ENCODE results near the gene TLE1.
"Not testable (repeated sequence)": the region's sequence is repeated elsewhere in the genome, so short reads cannot be mapped to it uniquely, and the experiment has no call there.

Gene TLE1

DNA sequence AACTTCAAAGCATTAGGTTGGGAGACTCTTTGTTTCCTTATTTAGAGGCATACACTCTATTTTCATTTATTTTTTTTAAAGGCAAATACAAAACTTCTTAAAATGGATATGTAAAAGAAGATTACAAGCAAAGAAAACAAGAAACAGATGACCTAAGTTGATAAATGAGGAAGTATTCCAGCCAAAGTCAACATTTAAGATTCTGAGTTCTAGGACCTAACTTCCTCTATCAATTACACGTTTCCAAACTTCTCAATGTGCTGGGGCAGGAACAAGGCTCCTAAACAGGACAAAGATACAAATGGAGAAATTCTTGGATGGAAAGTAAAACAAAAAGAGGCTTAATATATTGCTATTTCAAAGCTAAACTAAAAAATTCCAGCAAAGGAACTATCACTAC lies 89.5 kb downstream of the TLE1 start:
- no peak for DNase-seq

DNA sequence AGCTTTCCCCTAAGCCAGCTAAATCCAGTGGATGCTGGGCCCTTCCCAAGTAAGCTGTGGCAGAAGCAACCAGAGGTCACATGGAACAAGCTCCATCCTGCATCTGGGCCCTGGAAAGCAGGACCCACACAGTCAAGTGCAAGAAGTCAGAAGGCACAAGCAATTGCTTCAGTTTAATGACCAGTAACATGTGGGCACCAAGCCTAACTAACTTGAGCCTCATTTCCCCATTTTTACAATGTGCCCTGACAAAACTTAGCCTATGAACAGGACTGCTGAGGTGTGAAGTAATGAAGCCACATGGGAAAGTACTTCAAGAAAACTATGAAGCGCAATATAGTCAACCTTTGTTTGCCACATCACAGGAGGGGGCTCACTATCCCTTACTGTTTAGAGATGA lies 90.5 kb downstream of the TLE1 start:
- DNase-seq: no peak

DNA sequence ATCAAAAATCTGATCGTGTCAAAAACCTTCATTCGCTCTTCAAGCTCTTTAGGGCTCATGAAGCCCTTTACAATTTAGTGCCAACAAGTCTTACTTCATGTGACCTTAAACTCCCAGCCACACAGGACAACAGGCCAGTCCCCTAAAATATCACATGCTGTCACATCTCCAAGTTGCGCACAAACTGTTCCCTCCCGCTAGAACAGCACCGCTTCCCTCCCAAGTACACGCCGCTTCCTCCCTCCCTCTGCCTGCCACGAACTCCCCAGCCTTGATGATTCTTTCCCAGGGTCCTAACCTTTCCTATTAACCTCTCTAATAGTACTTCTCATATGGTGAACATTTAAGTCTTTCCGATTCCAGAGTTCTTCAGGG lies 91.2 kb downstream of the TLE1 start:
- no peak for DNase-seq

DNA sequence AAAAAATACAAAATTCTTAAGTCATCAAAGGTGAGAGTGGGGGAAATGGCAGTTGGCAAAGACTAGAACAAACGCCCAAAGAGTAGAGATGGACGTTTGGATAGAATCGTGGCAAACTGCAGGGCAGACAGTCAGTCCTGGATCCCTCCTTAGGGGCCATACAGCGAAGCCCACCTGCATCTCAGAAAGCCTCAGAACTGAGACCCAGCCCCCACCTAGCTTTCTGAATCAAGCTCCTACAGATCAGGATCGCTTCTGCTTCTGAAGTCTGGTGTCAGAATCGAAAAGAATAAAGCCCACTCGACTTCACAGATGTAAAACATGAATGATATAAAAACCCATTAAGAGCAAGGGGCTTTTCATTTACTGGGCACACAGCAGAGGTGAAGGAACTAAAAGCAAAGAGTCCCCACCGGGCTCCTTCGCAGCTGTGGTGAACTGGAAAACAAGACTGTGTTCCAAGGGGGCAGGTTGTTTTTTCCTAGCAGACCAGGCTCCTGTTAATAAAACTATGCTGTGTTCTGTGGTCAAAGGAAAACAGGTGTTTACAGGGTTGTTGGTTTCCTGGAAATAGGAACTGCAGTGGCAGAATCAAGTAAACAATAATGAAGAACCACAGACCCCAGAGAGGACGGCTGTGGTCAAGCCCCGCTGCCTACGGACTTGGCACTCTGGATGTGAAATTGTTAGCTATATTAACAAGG lies 91.8 kb downstream of the TLE1 start:
- DNase-seq: no peak

DNA sequence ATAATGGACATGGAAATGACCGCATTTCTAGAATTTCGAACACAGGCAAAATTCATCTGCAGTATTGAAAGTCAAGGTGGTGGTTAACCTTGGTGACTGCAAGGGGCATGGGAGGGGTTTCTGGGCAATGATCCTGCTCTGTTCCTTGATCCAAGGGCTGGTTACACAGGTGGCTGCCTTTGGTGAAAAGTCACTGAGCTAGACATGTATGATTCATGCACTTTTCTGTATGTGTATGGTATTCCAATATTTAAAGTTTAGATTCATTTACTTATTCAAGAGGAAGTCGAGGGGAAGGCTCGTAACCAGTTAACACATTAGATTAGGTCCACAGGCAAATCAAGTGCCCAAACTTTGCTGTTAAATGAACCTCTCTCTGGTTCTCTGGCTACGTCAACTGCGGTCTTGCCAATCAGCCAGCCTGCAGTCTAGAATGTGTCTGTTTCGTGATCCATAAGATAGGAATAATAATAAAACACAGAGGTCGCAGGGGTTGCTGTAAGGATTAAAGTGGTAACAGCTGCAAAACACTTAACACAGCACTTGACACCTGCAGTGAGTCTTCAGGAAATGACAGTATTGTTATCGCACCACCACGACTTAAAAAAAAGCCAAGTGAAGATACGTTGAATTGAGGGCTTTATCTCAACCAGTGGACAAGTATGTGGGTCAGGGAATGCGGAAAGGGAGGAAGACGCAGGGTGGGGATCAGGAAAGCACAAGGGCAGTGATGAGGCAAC lies 92.5 kb downstream of the TLE1 start:
- peak; percentile 5 to 68 for DNase-seq

DNA sequence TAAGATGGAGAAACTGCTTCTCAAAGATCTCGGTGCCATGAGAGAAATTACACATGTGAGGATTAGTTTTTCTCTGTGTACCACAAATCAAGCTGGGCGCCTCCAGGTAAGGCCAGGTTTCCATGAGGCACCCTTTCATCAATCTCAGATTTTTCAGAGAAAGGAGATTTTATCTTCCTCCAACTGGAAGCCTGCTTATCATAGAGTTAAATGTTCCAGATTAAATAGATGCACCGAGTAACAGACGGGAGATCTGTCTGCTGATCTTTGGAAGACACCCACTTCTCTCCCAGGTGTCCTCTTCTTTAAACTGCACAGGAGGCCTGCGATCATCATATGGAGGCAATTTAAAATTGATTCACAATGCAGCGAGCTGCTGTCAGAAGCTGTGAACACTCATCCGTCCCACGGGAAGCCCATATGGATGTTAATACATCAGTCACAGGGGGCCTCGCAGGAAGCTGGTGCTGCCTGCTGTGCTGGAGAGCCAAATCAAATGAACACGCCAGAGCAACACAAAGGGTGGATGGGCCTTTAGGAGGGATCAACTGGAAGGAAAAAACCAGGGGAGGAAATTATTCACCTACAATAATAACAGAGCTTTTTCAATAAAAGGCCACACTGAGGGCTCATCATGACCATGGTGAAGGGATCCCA lies 93.3 kb downstream of the TLE1 start:
- peak; percentile 59 to 86 for DNase-seq

DNA sequence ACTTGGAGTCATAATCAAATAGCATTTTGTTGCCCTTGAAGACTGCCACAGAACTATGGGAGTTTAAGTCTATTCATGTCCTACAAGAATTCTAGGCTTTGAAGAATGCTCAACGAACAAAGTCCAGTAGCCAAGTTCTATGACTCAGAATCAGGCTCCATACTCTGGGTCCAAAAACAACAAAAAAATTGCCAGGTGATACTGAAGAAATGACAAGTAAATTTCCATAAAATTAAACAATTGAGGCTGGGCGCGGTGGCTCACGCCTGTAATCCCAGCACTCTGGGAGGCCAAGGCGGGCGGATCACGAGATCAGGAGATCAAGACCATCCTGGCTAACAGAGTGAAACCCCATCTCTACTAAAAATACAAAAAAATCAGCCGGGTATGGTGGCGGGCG lies 94.1 kb downstream of the TLE1 start:
- DNase-seq: not testable (repeated sequence)

DNA sequence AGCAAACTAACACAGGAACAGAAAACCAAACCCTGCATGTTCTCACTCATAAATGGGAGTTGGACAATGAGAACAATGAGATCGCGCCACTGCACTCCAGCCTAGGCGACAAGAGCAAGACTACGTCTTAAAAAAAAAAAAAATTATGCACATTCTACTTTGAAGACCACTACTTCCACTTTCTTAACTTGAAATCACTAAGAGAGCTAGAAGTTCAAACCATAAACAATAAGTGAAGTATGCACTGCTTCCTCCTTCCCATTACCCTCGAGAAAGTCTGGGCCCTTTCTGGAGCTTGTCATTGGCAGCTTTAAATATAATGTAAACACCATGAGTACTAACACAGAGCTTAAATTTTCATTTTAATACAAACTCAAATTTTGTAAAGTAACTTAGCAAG lies 94.9 kb downstream of the TLE1 start:
- DNase-seq: no peak

DNA sequence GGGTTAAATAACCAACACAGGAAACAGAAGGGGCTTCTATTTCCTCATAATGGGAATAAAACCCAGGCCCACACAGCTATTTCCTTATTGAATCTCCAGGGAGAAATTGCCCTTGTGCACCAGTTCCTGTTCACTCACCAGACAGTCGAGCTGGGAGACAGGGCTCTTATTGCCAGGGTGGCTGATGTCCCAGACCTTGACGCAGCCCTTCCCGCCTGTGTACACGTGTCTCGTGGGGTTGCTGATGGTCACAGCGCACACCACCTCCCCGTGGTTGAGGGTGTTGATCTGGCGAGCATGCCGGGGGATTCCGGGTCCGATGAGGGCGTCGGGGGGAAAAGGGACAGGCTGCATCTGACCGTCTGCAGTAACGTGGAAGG lies 96.5 kb downstream of the TLE1 start:
- no peak for DNase-seq

DNA sequence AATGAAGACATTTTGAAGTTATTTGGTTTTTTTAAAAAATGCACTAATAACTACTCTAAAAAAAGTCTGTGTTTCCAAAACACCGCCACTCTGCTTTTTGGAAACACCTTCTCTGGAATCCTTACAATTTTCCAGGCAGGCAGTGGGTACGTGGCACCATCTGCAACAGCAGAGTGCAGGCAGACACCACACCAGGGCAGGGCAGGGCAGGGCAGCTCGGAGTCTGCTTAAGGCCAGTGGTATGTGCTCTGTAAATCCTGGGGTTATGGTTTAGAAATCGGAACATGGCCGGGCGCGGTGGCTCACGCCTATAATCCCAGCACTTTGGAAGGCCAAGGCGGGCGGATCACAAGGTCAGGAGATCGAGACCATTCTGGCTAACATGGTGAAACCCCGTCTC lies 97.6 kb downstream of the TLE1 start:
- no peak for DNase-seq

DNA sequence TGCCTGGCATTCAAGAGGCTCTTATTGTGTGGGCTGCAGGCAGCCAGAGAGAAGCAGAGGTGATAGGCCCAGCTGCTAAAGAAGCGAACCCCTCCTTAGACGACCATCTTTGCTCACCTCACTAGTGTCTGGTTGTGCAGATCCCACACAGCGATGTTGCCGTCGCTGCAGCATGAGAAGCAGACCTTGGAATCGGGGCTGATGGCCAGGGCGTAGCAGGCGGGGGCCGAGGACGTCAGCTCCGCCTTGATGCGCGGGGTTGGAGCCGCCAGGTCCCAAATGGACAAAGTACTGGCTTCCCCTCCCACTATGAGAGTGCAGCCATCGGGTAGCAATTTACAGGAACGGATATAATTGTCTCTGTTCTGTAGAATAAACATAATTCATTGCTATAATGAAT lies 98.7 kb downstream of the TLE1 start:
- no peak for DNase-seq

DNA sequence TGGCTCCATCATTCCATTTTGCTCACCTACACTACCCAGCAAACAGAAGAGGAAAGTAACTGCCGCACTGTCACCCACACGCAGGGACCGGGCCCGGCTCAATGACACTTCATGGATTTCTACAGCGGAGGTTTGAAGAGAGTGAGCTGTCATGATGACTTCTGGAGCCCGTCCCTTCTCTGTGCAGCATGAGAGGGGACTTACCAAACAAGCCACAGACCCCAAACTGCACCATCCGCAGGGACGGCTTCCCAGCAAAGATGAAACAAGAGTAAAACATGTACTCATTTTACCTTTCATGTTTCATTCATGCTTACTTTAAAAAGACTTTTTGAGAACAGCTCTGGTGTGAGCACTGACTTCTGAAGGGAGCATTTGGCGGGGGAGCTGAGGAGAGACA lies 99.5 kb downstream of the TLE1 start:
- DNase-seq: no peak

DNA sequence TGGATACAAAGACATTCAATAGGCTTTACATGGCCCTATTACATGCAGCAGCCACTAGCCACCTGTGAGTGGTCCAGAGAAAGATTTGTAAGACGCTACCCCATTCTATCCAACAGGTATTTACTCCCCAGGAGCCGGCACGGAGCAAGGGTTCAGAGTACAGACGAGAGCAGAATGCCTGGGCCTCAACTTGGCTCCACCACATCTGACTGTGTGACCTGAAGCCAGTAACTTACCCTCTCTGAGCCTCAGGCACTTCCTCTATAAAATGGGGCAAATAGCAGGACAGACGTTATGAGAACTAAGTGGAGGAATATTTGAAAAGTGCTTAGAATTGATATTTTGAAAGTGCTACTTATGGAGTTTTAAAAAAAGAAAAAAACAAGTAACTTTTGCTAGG lies 100.0 kb downstream of the TLE1 start:
- DNase-seq: no peak

DNA sequence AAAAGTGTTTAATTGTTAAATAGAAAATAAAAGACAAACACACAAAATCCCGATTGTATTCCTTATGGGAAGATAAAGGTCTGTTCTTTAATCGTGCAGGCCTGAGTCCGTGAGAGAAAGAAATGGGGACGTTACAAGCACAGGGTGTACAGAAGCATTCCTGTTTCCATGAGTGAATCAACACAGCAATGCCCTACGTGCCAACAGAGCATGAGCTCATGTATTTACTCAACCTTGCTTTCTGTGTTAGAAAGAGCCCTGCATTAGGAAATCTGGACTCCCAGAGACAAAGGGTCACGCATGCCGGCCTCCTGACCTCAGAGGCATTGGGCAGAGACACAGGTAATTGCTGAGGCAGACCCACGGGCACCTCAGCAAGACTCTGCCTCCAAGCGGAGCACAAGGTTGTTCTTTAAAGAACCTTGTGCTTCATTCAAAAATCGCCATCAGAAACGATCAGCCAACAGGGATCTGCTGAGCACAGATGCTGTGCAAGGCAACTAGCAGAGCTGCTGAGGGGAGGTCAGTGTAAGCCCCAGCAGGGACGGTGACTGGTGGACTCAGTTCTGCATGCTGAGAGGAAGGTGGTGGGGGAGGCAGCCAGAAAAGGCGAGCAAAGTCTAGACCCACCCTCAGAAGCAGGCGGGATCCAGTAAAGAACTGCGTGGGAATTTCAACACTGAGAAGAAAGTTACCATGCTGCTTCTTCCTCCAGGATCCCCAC lies 101.0 kb downstream of the TLE1 start:
- DNase-seq: no peak

DNA sequence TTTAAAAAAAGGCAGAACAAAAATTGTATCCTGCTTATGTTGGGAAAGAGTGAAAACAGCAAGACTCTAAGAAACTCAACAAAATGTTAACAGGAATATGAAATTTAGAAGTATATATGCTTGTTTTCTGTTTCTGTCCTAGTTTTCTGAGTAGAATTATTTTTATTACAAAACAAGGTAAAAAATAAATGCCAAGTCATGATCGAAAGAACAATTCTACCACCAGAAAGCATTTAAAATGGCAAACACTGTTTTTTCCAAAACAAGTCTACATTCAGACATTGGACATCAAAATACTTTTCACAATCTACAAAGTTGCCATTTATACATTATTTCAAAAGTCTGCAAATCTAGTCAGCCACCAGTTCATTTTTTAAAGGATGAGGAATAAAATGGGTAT lies 102.6 kb downstream of the TLE1 start:
- DNase-seq: no peak

DNA sequence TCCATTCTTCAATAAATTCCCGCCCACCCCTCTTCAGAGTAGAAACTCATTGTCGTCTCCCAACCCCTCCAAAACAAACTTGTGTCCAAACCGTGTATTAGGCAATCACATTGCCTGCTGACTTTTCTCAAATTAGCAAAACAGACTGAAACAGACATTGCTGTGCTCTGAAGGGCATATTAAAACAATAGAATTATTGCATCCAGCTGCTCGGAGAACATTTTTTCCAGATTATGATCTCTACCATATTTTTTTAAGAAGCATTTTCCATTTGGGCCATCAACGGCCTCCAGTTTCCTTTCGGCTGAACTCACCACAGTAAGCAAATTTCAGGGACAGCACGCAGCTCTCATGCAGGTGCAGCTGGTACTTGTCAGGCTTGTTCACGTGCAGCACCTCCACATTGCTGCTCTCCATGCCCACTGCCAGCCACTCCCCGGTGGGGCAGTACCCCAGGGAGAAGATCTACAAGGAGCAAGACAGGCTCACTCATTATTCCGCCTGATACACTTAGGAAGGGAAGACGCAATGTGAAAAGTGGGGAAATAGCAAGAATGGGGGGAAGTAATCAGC lies 104.1 kb downstream of the TLE1 start:
- DNase-seq: no peak

DNA sequence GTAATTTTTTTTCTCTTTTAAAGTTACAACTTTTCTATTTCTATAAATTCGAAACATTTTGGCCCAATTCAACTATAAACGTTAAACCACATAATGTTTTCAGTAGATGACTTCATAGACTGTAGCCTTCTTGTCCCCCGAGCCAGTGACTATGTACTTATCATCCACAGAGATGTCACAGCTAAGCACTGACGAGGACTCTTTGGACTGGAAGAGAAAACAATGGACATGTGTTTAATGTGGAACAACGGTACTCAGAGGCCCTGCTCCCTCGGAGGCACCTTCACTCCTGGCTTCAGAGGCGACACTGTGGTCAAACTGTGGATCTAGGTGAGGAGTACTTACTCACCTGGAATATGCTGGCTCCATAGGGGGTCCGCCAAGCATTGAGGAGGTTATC lies 105.2 kb downstream of the TLE1 start:
- no peak for DNase-seq

DNA sequence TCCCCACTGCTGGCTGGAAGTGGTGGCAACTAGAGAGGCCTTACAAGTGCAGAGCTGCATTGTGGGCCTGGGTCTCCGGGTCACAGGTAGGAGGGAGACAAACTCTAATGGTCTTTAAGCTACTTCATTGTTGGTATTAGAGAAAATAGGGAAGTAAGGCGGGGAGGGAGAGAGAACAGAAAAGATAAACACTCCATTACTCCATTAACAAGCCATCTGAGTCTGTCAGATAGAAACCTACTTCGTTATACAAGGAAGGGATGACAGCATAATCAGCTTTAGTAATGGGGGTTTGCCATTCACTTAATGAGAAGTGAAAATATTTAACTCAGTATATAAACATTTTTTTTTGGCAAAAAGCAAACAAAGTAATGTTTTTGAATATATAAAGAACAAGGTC lies 107.4 kb downstream of the TLE1 start:
- DNase-seq: no peak

DNA sequence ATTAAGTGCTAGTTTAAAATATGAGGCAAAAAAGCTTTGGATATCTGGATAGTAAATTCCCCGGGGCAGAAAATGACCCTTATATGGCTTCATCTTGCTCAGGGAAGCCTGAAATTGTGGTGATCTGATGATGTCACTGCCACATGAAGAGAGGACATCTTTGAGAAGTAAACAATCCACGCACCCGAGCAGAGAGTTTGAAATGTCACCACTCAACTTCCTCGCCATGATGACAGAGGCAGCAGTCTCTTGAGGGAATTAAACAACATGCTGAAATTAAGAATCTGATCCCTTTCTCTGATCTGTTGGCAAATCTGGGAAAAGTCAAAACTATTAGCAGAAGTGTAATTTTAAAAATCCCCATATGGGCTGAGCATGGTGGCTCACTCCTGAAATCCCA lies 110.0 kb downstream of the TLE1 start:
- no peak for DNase-seq

DNA sequence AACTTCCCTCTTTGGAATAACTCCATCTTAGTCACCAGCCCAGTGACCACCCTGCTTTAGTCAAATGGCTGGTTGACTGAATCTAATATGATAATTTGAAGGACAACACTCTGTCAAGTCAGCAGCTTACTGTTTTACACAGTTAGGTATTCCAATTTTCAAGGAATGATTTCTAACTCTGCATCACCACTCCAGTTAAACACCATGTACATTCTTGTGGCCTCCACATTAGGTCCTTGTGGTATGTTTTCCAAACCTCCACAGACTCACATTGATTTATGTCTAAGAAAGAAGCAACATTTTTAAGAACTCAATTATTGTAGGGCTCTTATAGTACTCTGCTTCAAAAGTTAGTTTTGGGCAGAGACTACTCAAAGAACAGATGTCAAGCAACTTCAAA lies 110.7 kb downstream of the TLE1 start:
- no peak for DNase-seq

DNA sequence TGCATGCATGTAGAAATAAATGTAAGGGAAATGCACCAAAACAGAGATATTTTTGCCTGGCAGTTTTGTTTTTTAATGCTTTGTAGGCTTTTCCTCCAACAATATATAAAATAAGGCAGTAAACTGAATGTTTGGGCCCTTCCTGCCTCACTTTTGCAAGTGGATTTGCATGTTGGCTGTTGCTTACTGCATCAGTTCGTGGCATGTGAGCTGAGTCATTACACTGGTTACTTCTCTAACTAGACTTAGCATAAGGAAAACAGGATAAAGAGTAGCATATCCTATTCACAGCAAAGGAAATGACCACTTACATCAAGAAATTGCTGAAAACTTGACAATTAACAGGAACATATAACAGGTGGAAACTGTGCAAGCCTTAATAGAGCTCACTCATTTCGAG lies 113.4 kb downstream of the TLE1 start:
- DNase-seq: no peak

DNA sequence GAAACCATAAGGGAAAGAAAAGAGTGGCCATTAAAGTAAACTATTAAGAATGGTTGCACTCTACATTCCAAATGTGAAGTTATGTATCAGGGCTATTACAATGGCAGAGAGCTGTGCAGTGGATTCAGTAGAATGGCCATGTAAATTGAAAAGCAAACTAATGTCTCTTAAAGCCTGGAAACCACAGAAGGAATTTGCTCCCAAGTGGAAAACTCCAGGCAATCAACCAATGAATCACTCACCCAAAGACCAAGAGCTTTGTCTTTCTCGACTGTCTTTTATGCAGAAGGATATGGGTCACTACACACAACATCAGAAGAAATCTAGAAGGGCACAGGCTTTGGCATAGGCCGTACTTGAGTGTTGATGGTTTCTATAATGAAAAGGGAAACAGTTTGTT lies 114.9 kb downstream of the TLE1 start:
- DNase-seq: no peak
